Measurements from ENCODE around the gene GRIPAP1. TPM values are rescaled to one million over a fixed set of nuclear protein-coding genes. Genes with fewer than 3 reads are reported as not detected.

Gene GRIPAP1
- total and polyA plus RNA-seq, 2 of the 13 experiments (the other 11 are each of a cell fraction or from before 2014, with no cell fraction given), result 16.1 to 22.6 TPM

- intact Hi-C loops (cut with micrococcal nuclease; ENCODE audit: unreplicated experiment), result no loop called here
- CTCF ChIA-PET (ENCODE audit: low intra/inter-chr PET ratio, low total read pairs), result no interaction called here
- Histone ChIP-seq H3K27ac (ENCODE audit: extremely low read length, insufficient read depth, low read length) (no peak overlapping the region), H3K4me2 (ENCODE audit: low read depth, low read length) (no peak overlapping the region), H3K79me2 (ENCODE audit: insufficient read depth, low read length) (no peaks in the 10 kb centered on the region), H3K27me3 (ENCODE audit: control insufficient read depth in 1 of 2, insufficient read depth in 2 of 2, low read length in 2 of 2) (no peaks in the 10 kb centered on the region), H2AFZ (ENCODE audit: low read length) (no peak overlapping the region), H3K4me3 (replicated peaks in 1 of 3; ENCODE audit: insufficient read depth in 1 of 3, low read depth in 2 of 3, low read length in 3 of 3) (no peak overlapping the region), H3K9me3 (ENCODE audit: low read length) (no peaks in the 10 kb centered on the region), H3K9ac (ENCODE audit: insufficient read depth, low read depth, low read length) (no peak overlapping the region), H4K20me1 (ENCODE audit: insufficient read depth, low read length) (no peaks in the 10 kb centered on the region), H3K4me1 (ENCODE audit: insufficient read depth, low read length) (no peaks in the 10 kb centered on the region), H3K36me3 (replicated peaks in 1 of 2; ENCODE audit: control insufficient read depth in 1 of 2, insufficient read depth in 2 of 2, low read length in 2 of 2) (peaks cover 13 to 26% of the 10 kb centered on the region in 2 experiments; a peak in 4 of 5 replicates)
- DNase-seq (ENCODE audit: low spot score), result no peak
- WGBS (ENCODE audit: low lambda C conversion rate), result 96% methylated on average over 13 of the region's 17 CpGs
- POLR2A ChIA-PET, result no interaction called here
- no TSS peak for BruUV-seq (replicated peaks)
- FAIRE-seq, result no peak
- no peak for ATAC-seq
- in situ Hi-C loops (cut with HindIII; ENCODE audit: extremely low pct_ligation_motif_present, low pct_unique_long_range_greater_than_20kb), result no loop called here
- TF ChIP-seq SIN3B (IDR thresholded peaks at IDR 0.05; ENCODE audit: low read length) (no peak), ZMYM3 (CRISPR knock-in tag; IDR thresholded peaks at IDR 0.05) (no peak), MXD3 (CRISPR knock-in tag; IDR thresholded peaks at IDR 0.05) (no peak), NCOR1 (IDR thresholded peaks at IDR 0.05; ENCODE audit: borderline replicate concordance, low read length) (no peak), HDAC1 (CRISPR knock-in tag; IDR thresholded peaks at IDR 0.05) (no peak), ZNF12 (CRISPR knock-in tag; IDR thresholded peaks at IDR 0.05) (no peak), ZNF775 (CRISPR knock-in tag; IDR thresholded peaks at IDR 0.05; ENCODE audit: borderline replicate concordance) (no peak), ZNF737 (CRISPR knock-in tag; IDR thresholded peaks at IDR 0.05; ENCODE audit: borderline replicate concordance) (no peak), KDM5A (IDR thresholded peaks at IDR 0.05; ENCODE audit: borderline replicate concordance, low read length) (no peak), ZFP91 (CRISPR knock-in tag; IDR thresholded peaks at IDR 0.05; ENCODE audit: borderline replicate concordance) (no peak), ZBTB40 (IDR thresholded peaks at IDR 0.05) (no peak), ZBTB40 (CRISPR knock-in tag; IDR thresholded peaks at IDR 0.05) (no peak)
- TF ChIP-seq, protein P1, sequence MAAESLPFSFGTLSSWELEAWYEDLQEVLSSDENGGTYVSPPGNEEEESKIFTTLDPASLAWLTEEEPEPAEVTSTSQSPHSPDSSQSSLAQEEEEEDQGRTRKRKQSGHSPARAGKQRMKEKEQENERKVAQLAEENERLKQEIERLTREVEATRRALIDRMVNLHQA (CRISPR knock-in tag; IDR thresholded peaks at IDR 0.05), result no peak
- TF ChIP-seq, protein P2, sequence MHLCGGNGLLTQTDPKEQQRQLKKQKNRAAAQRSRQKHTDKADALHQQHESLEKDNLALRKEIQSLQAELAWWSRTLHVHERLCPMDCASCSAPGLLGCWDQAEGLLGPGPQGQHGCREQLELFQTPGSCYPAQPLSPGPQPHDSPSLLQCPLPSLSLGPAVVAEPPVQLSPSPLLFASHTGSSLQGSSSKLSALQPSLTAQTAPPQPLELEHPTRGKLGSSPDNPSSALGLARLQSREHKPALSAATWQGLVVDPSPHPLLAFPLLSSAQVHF (CRISPR knock-in tag; IDR thresholded peaks at IDR 0.05), result no peak
Measured at GRCh38 chrX:48983081-48983480, 19.0 kb downstream of the GRIPAP1 start.
